HT1080 (cell line): ENCODE results near the gene SETD4. TPM values are rescaled to one million over a fixed set of nuclear protein-coding genes. Genes with fewer than 3 reads are reported as not detected.
"Not testable (repeated sequence)": the region's sequence is repeated elsewhere in the genome, so short reads cannot be mapped to it uniquely, and the experiment has no call there.

Experiments
- DNase-seq: peaks from one replicate; pipeline ENCODE4 v3.0.0-alpha.2; 2015; ENCODE audit warnings: low read depth
- polyA plus RNA-seq, 2 experiments: library from polyadenylated mRNA; depleted of rRNA; stranded (reverse); fragments of >200 nt; gene quantifications; 2 replicates each; pipeline ENCODE4 v1.2.3, GENCODE V29; 2015
- total RNA-seq: library from RNA; depleted of rRNA; stranded (reverse); fragments of >200 nt; shearing (Covaris generic); gene quantifications from 2 replicates; pipeline ENCODE4 v1.2.3, GENCODE V29; 2014; rRNA removed

Gene SETD4
- 9.7 and 10.7 TPM in 2 replicates for total RNA-seq
- 12.1 and 15.3 TPM in 2 replicates for polyA plus RNA-seq (2015; cell fraction: cytosol; rRNA removed)
- polyA plus RNA-seq (2015; cell fraction: nucleus; rRNA removed): 51.9 and 53.5 TPM in 2 replicates

GRCh38 chr21:36060159-36060921 lies at the start of gene SETD4:
Gene SETD4, minus strand, starts transcription at chr21:36060526. Its CDS starts 1,638 bp downstream, at chr21:36058888.
- DNase-seq: peak; percentile 96

GRCh38 chr21:36109868-36110267 lies 49.5 kb upstream of the SETD4 start:
- no peak for DNase-seq

GRCh38 chr21:36105327-36105842 lies 45.1 kb upstream of the SETD4 start:
- DNase-seq: no peak

- peak; percentile 42 for DNase-seq
These were observed 44.3 kb upstream of the SETD4 start for GRCh38 chr21:36104317-36105300.

GRCh38 chr21:36103434-36103833 lies 43.1 kb upstream of the SETD4 start:
- no peak for DNase-seq

GRCh38 chr21:36100971-36101641 lies 40.8 kb upstream of the SETD4 start:
- DNase-seq: no peak

- not testable (repeated sequence) for DNase-seq
These were observed 39.4 kb upstream of the SETD4 start for GRCh38 chr21:36099695-36100211.

- no peak for DNase-seq
These were observed 38.7 kb upstream of the SETD4 start for GRCh38 chr21:36099000-36099399.

- DNase-seq: no peak
These were observed 37.8 kb upstream of the SETD4 start for GRCh38 chr21:36098182-36098532.

- peak; percentile 24 for DNase-seq
These were observed 37.3 kb upstream of the SETD4 start for GRCh38 chr21:36097427-36098181.

- DNase-seq: no peak
These were observed 36.3 kb upstream of the SETD4 start for GRCh38 chr21:36096398-36097290.

- no peak for DNase-seq
These were observed 33.2 kb upstream of the SETD4 start for GRCh38 chr21:36093512-36093911.

GRCh38 chr21:36092681-36093080 lies 32.4 kb upstream of the SETD4 start:
- no peak for DNase-seq

GRCh38 chr21:36089946-36090345 lies 29.6 kb upstream of the SETD4 start:
- DNase-seq: no peak

- DNase-seq: peak; percentile 7
These were observed 27.2 kb upstream of the SETD4 start for GRCh38 chr21:36087362-36088138.

GRCh38 chr21:36082237-36082664 lies 21.9 kb upstream of the SETD4 start:
- DNase-seq: no peak

GRCh38 chr21:36080386-36080785 lies 20.1 kb upstream of the SETD4 start:
- no peak for DNase-seq

- DNase-seq: no peak
These were observed 19.3 kb upstream of the SETD4 start for GRCh38 chr21:36079671-36080070.
